ENCODE measurements around the gene PGPEP1. TPM values are rescaled to one million over a fixed set of nuclear protein-coding genes. Genes with fewer than 3 reads are reported as not detected.

Gene PGPEP1
- polyA plus RNA-seq, 3 donors = 10.3 to 25.1 (median 10.3) TPM

DNA sequence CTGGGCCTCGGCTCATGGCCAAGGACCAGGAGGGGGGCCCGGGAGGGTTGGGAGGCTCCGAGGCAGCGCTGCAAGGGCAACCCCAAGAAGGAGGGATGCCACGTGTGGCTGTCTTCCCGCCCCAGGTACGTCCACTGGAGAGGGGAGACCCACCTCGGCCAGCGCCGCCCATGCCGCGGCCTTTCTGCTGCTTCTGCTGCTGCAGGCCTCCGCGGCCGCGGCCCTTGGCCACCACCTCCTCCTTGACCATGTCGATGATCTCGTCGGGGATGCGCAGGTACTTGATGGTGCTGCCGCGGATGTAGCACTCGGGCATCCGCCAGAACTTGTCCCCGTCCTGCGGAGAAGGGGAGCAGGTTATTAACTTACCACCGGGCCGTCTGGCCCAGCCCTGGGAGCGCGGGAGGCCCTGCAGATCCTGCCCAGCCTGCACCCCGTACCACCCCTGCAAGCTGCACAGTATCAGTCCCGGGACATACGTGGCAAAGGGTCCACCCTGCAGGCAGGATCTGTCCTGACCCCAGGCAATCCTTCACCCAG is 30.8 kb upstream of the PGPEP1 start:
- H3K36me3 Mint-ChIP-seq = peaks cover 46 to 68% of the 10 kb centered on the region in 2 donors
- peaks cover 22% of the 10 kb centered on the region for H3K79me2 ChIP-seq (ENCODE audit: insufficient read depth, low read length)
- H3K27me3 Mint-ChIP-seq (ENCODE audit: low read depth in 3 of 3) = no peaks in the 10 kb centered on the region
- intact Hi-C loops (cut with micrococcal nuclease) = no loop called here
- H3K4me1 ChIP-seq (ENCODE audit: control insufficient read depth in 1 of 2, insufficient read depth in 2 of 2, low read length in 2 of 2) = peaks cover 11 to 15% of the 10 kb centered on the region in 2 donors
- no peak overlapping the region for H2AFZ ChIP-seq (ENCODE audit: insufficient read depth, low read depth, low read length, poor library complexity, severe bottlenecking)
- H3K4me3 ChIP-seq (replicated peaks in 1 of 3; ENCODE audit: low read depth in 2 of 3, low read length in 3 of 3) = no peak overlapping the region
- H3K4me2 ChIP-seq (replicated peaks; ENCODE audit: extremely low read depth, low read length, poor library complexity, severe bottlenecking) = no peak overlapping the region
- H3K9me3 ChIP-seq (replicated peaks in 1 of 2; ENCODE audit: control insufficient read depth in 1 of 2, insufficient read depth in 1 of 2, low read length in 2 of 2) = no peaks in the 10 kb centered on the region
- DNase-seq = no peak
- H3K4me1 Mint-ChIP-seq = peaks cover 14% of the 10 kb centered on the region
- H3K36me3 ChIP-seq (replicated peaks in 1 of 2; ENCODE audit: control insufficient read depth in 1 of 2, insufficient read depth in 2 of 2, low read length in 2 of 2) = peaks cover 52 to 83% of the 10 kb centered on the region in 2 donors
- H3K4me3 Mint-ChIP-seq = no peak overlapping the region
- H3K27ac ChIP-seq (ENCODE audit: low read depth in 1 of 2, low read length in 2 of 2) = no peak overlapping the region
- H3K27me3 ChIP-seq (ENCODE audit: control insufficient read depth in 2 of 2, insufficient read depth in 2 of 2, low read length in 2 of 2) = no peaks in the 10 kb centered on the region
- TF ChIP-seq, protein P1, sequence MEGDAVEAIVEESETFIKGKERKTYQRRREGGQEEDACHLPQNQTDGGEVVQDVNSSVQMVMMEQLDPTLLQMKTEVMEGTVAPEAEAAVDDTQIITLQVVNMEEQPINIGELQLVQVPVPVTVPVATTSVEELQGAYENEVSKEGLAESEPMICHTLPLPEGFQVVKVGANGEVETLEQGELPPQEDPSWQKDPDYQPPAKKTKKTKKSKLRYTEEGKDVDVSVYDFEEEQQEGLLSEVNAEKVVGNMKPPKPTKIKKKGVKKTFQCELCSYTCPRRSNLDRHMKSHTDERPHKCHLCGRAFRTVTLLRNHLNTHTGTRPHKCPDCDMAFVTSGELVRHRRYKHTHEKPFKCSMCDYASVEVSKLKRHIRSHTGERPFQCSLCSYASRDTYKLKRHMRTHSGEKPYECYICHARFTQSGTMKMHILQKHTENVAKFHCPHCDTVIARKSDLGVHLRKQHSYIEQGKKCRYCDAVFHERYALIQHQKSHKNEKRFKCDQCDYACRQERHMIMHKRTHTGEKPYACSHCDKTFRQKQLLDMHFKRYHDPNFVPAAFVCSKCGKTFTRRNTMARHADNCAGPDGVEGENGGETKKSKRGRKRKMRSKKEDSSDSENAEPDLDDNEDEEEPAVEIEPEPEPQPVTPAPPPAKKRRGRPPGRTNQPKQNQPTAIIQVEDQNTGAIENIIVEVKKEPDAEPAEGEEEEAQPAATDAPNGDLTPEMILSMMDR (IDR thresholded peaks at IDR 0.05) = no peak
- no peaks in the 10 kb centered on the region for H4K20me1 ChIP-seq (ENCODE audit: insufficient read depth, low read length)
- WGBS (ENCODE audit: insufficient coverage) = 98% methylated on average over 29 of the region's 33 CpGs
- H3K27ac Mint-ChIP-seq = no peak overlapping the region
- no peak overlapping the region for H3K9ac ChIP-seq (ENCODE audit: insufficient read depth, low read length, poor library complexity, severe bottlenecking)
- H3K9me3 Mint-ChIP-seq = no peaks in the 10 kb centered on the region

DNA sequence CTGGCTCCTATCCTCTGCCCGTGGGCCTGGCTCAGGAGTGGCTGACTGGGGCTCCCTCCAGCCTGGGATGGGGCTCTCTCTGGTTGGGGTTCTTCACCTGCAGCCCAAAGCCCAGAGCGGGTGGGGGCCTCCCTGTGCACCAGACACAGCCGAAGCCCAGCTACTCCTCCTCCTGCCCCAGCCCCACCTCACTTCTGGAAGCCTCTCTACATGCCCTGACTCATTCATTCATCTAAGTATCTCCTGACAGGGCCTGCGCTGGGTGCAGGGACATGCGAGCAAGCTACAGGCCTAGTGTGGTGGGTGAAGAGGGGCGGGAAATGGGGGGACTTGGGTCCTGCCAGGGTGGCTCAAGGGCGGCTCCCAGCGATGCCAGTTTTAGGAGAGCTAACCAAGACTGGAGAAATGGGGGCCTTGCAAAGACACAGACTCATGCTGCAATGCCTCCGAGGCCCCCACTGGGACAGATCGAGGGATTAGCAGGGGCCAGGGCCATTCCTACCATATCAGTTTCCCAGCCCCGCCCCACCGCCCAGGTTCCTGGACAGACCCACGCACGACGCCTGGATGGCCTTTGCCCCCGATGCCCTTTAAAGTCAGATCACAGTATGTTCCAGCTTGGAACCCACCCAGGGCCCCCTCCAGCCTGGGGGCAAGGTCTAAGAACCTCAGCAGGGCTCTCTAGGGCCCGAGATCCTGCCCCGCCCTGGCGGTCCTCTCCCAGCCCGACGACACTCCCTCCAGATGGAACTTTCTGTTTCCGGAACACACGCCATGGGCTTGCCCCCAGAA is 30.1 kb upstream of the PGPEP1 start:
- H3K36me3 Mint-ChIP-seq = peaks cover 47 to 74% of the 10 kb centered on the region in 2 donors
- TF ChIP-seq, protein P1 (IDR thresholded peaks at IDR 0.05) = no peak
- Histone ChIP-seq H3K4me2 (replicated peaks; ENCODE audit: extremely low read depth, low read length, poor library complexity, severe bottlenecking) (no peak overlapping the region), H3K4me1 (ENCODE audit: control insufficient read depth in 1 of 2, insufficient read depth in 2 of 2, low read length in 2 of 2) (peaks cover 5 to 7% of the 10 kb centered on the region in 2 donors), H3K79me2 (ENCODE audit: insufficient read depth, low read length) (peaks cover 24% of the 10 kb centered on the region), H3K9ac (ENCODE audit: insufficient read depth, low read length, poor library complexity, severe bottlenecking) (no peak overlapping the region), H3K27ac (ENCODE audit: low read depth in 1 of 2, low read length in 2 of 2) (no peak overlapping the region), H2AFZ (ENCODE audit: insufficient read depth, low read depth, low read length, poor library complexity, severe bottlenecking) (no peak overlapping the region), H3K27me3 (ENCODE audit: control insufficient read depth in 2 of 2, insufficient read depth in 2 of 2, low read length in 2 of 2) (no peaks in the 10 kb centered on the region), H3K36me3 (replicated peaks in 1 of 2; ENCODE audit: control insufficient read depth in 1 of 2, insufficient read depth in 2 of 2, low read length in 2 of 2) (peaks cover 52 to 84% of the 10 kb centered on the region in 2 donors), H4K20me1 (ENCODE audit: insufficient read depth, low read length) (no peaks in the 10 kb centered on the region), H3K9me3 (replicated peaks in 1 of 2; ENCODE audit: control insufficient read depth in 1 of 2, insufficient read depth in 1 of 2, low read length in 2 of 2) (no peaks in the 10 kb centered on the region), H3K4me3 (replicated peaks in 1 of 3; ENCODE audit: low read depth in 2 of 3, low read length in 3 of 3) (no peak overlapping the region)
- peaks cover 7% of the 10 kb centered on the region for H3K4me1 Mint-ChIP-seq
- peak overlapping the region in 1 of 7 donors; percentile 55 for H3K27ac Mint-ChIP-seq
- H3K4me3 Mint-ChIP-seq = no peak overlapping the region
- H3K27me3 Mint-ChIP-seq (ENCODE audit: low read depth in 3 of 3) = no peaks in the 10 kb centered on the region
- H3K9me3 Mint-ChIP-seq = no peaks in the 10 kb centered on the region
- DNase-seq = no peak
- intact Hi-C loops (cut with micrococcal nuclease) = no loop called here
- WGBS (ENCODE audit: insufficient coverage) = over 99% methylated on average over 19 of the region's 23 CpGs

All from CD14-positive monocyte (primary cell).